Gastrocnemius medialis (tissue), 4 donors: ENCODE measurements around the gene APOBEC3H. TPM values are rescaled to one million over a fixed set of nuclear protein-coding genes. Genes with fewer than 3 reads are reported as not detected.

ENCODE experiments used
- ATAC-seq, 2 donors: fragments of 150-250 bp; one replicate each; pipeline ENCODE4 v1.9.1; 2016
- DNase-seq, 2 donors: peaks; one replicate each; pipeline ENCODE4 v3.0.0-alpha.2; 2019
- H3K27ac ChIP-seq, 4 donors: fragments of 200-600 bp; sonication (generic); 1 replicate in 1 of 4; 2 replicates in 3 of 4; pipeline ENCODE4 v1.5.1; 2016 to 2018; ENCODE audit warnings: mild to moderate bottlenecking in 2 of 4, moderate library complexity in 1 of 4
- H3K27me3 ChIP-seq, 3 donors: fragments of 200-600 bp; sonication (generic) in 2 of 3; 1 replicate in 1 of 3; 2 replicates in 2 of 3; pipeline versions ENCODE4 v1.5.1 to v1.6.0; 2016 to 2019; ENCODE audit warnings: mild to moderate bottlenecking in 1 of 3, moderate library complexity in 1 of 3
- H3K36me3 ChIP-seq, 2 donors: fragments of 200-600 bp; sonication (generic) in 1 of 2; one replicate each; pipeline ENCODE4 v1.5.1; 2017 to 2018
- H3K4me1 ChIP-seq, 2 donors: fragments of 200-600 bp; sonication (generic) in 1 of 2; one replicate each; pipeline ENCODE4 v1.5.1; 2016 to 2017; ENCODE audit warnings: mild to moderate bottlenecking in 2 of 2
- H3K4me3 ChIP-seq, 4 donors: fragments of 200-600 bp; sonication (generic) in 3 of 4; 1 replicate in 1 of 4; 2 replicates in 3 of 4; pipeline ENCODE4 v1.5.1; 2016 to 2019; ENCODE audit warnings: mild to moderate bottlenecking in 2 of 4
- H3K9me3 ChIP-seq, 3 donors: fragments of 200-600 bp; sonication (generic) in 2 of 3; 1 replicate in 1 of 3; 2 replicates in 2 of 3; pipeline ENCODE4 v1.5.1; 2016 to 2019
- POLR2A ChIP-seq, 2 donors: fragments of 450-650 bp; IDR thresholded peaks; one replicate each; pipeline ENCODE4 v1.6.1; 2017; ENCODE audit warnings: antibody characterized with exemption in 2 of 2, mild to moderate bottlenecking in 2 of 2, moderate library complexity in 2 of 2
- in situ Hi-C, 4 donors: fragments of 200-750 bp; cut with MboI; loops; one replicate each; pipeline versions ENCODE4 v1.15.0 to v1.8.0; 2017; ENCODE audit warnings: low sequenced_read_pairs in 4 of 4
- intact Hi-C: fragments of 100-400 bp; cut with DNase I; formaldehyde crosslinking; loops from one replicate; pipeline ENCODE4 v1.15.1; 2023; ENCODE audit warnings: low total_unique reads
- total RNA-seq, 4 donors: library from RNA; depleted of rRNA; stranded (reverse); fragments of >200 nt; gene quantifications; one replicate each; pipeline versions ENCODE4 v1.1.0 to v1.2.3, GENCODE V29; 2016
- TF ChIP-seq, protein P1 (sequence below), 5 experiments: fragments of 450-650 bp in 3 of 5; fragments of 200-600 bp in 2 of 5; sonication (generic) in 2 of 5; IDR thresholded peaks in 4 of 5; conservative IDR thresholded peaks in 1 of 5; 1 replicate in 4 of 5; 2 replicates in 1 of 5; pipeline ENCODE4 v1.5.1; 2016 to 2019; ENCODE audit warnings: antibody characterized with exemption in 5 of 5, mild to moderate bottlenecking in 3 of 5, moderate library complexity in 3 of 5

APOBEC3H gene
- total RNA-seq, 4 donors from 2014 or later, result not detected

DNA sequence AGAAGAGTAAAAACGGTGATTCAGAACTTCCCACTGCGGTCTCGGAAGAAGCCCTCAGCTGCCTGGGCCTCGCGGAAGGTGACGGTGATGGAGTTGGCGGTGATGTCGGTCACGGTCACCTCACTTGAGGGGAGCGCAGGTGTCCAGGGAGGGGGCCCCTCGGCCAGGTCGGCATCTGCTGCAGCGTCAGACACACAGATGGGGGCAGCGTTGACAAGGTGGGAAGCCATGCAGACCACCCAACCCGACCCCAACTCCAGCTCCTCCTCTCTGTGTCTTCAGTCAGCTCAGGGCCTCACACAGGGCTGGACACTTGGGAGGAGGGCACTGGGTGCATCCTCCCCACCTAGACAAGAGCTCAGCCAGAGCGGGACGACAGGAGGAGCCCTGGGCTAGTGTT, 36.8 kb downstream of the APOBEC3H start:
- DNase-seq (no peak), ATAC-seq (no peak)
- Histone ChIP-seq H3K9me3 (no peaks in the 10 kb centered on the region), H3K4me1 (no peaks in the 10 kb centered on the region), H3K4me3 (no peak overlapping the region), H3K36me3 (peaks cover 0 to 30% of the 10 kb centered on the region in 2 donors), H3K27ac (no peak overlapping the region), H3K27me3 (no peaks in the 10 kb centered on the region)
- in situ Hi-C loops, result no loop called here
- intact Hi-C loops, result no loop called here
- no peak for TF ChIP-seq POLR2A (IDR thresholded peaks at IDR 0.05)
- TF ChIP-seq, protein P1, sequence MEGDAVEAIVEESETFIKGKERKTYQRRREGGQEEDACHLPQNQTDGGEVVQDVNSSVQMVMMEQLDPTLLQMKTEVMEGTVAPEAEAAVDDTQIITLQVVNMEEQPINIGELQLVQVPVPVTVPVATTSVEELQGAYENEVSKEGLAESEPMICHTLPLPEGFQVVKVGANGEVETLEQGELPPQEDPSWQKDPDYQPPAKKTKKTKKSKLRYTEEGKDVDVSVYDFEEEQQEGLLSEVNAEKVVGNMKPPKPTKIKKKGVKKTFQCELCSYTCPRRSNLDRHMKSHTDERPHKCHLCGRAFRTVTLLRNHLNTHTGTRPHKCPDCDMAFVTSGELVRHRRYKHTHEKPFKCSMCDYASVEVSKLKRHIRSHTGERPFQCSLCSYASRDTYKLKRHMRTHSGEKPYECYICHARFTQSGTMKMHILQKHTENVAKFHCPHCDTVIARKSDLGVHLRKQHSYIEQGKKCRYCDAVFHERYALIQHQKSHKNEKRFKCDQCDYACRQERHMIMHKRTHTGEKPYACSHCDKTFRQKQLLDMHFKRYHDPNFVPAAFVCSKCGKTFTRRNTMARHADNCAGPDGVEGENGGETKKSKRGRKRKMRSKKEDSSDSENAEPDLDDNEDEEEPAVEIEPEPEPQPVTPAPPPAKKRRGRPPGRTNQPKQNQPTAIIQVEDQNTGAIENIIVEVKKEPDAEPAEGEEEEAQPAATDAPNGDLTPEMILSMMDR (IDR thresholded peaks at IDR 0.05 in 4 of 5, conservative IDR thresholded peaks at IDR 0.05 in 1 of 5), result no peak

DNA sequence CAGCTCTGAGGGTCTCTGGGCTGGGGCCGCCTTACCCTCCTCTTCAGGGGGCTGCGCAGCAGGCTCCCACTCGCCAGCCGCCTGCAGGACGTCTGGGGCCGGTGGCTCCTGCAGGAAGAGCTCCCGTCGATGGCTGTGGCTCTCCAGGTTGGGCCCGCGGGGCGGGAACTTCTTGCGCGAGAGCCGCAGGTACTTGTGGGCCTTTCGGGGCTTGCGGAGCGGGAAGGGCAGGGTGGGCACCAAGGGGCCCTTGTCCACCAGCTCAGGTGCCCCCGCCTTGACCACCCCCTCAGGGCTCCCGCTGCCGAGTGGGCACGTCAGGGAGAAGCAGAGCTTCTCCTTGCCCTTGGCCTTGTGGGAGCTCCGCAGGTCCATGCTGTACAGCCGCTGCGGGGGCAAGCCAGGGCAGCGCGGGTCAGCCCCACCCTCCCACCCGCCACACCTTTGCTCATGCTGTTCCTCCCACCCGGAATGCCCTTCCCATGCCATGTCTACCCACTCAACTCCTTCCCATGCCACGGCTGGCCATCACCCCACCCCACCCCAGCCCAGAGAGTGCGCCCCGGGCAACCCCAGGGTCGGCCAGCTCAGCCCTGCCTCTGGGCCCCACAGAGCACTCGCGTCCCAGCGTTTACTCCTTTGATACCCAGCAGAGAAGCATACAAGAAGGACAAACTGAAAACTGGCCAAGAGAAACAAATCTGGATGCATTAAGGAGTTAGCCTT, 37.5 kb downstream of the APOBEC3H start:
- Histone ChIP-seq H3K4me1 (no peaks in the 10 kb centered on the region), H3K9me3 (no peaks in the 10 kb centered on the region), H3K27me3 (no peaks in the 10 kb centered on the region), H3K27ac (no peak overlapping the region), H3K4me3 (no peak overlapping the region), H3K36me3 (peaks cover 0 to 32% of the 10 kb centered on the region in 2 donors)
- intact Hi-C loops, result no loop called here
- DNase-seq (no peak), ATAC-seq (no peak)
- in situ Hi-C loops, result no loop called here
- TF ChIP-seq, protein P1 (IDR thresholded peaks at IDR 0.05 in 4 of 5, conservative IDR thresholded peaks at IDR 0.05 in 1 of 5), result no peak
- TF ChIP-seq POLR2A (IDR thresholded peaks at IDR 0.05), result no peak

DNA sequence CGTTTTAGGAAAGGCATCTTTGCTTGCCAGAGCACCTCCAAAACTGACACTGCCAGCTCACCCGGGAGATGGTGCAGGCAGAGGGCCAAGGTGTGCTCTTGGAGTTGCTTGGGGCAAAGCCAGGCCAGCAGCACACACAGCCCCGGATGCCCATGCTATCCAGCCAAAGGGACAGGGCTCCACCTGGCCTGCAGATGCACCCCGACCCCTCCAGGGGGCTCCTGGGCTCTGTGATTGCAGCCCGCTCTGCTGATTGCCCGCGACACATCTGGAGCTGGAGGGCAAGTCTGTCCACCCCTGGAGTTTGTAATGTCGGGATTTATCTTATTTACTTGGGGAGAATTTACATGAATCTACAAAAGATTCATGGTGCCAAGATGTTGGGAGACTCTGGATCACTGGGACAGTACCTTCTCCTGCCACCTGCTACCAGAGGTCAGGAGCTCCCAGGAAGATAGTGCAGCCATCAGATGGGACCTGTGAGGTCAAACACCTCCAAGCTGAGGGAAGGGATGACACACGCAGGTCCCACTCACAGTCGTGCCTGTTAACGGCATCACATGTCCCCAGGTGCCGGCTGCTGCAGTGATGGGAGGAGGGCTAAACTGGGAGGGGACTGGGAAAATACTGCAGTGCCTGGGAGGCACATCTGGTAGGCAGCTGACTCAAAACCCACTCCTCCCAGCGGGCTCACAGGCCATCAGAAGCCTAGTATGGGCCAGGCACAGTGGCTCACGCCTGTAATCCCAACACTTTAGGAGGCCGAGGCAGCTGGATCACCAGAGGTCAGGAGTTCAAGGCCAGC, 38.2 kb downstream of the APOBEC3H start:
- Histone ChIP-seq H3K4me3 (no peak overlapping the region), H3K27ac (no peak overlapping the region), H3K4me1 (no peaks in the 10 kb centered on the region), H3K36me3 (peaks cover 0 to 32% of the 10 kb centered on the region in 2 donors), H3K27me3 (no peaks in the 10 kb centered on the region), H3K9me3 (no peaks in the 10 kb centered on the region)
- in situ Hi-C loops, result no loop called here
- no peak for TF ChIP-seq POLR2A (IDR thresholded peaks at IDR 0.05)
- TF ChIP-seq, protein P1 (IDR thresholded peaks at IDR 0.05 in 4 of 5, conservative IDR thresholded peaks at IDR 0.05 in 1 of 5), result peak in 1 of 5 experiments; percentile 26
- ATAC-seq (no peak), DNase-seq (no peak)
- intact Hi-C loops, result no loop called here

DNA sequence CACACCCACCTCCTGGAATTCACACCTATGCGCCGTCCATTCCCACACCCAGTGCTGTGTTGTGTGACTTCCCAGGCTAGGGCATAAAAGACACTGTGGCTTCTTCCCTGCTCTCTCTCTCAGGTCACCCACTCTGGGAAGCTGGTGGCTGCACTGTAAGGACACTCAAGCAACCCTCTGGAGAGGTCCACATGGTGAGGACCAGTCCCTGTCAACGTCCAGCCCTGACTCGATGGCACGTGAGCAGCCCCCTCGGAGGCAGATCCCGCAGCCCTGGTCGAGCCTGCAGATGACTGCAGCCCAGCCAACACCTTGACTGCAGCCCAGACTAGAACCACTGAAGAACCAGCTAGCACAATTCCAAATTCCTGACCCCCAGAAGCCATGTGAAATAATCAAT, 39.3 kb downstream of the APOBEC3H start:
- DNase-seq (no peak), ATAC-seq (no peak)
- H3K4me3 ChIP-seq, result no peak overlapping the region
- H3K9me3 ChIP-seq, result no peaks in the 10 kb centered on the region
- intact Hi-C loops, result no loop called here
- H3K36me3 ChIP-seq, result peaks cover 0 to 32% of the 10 kb centered on the region in 2 donors
- H3K4me1 ChIP-seq, result no peaks in the 10 kb centered on the region
- no peaks in the 10 kb centered on the region for H3K27me3 ChIP-seq
- no peak for TF ChIP-seq POLR2A (IDR thresholded peaks at IDR 0.05)
- TF ChIP-seq, protein P1 (IDR thresholded peaks at IDR 0.05 in 4 of 5, conservative IDR thresholded peaks at IDR 0.05 in 1 of 5), result no peak
- in situ Hi-C loops, result no loop called here
- H3K27ac ChIP-seq, result no peak overlapping the region
